Measurements from ENCODE around the gene CPAMD8. TPM values are rescaled to one million over a fixed set of nuclear protein-coding genes. Genes with fewer than 3 reads are reported as not detected.

CPAMD8 gene
- total and polyA plus RNA-seq, 9 of the 15 experiments (the other 6 are each of a cell fraction or from before 2014, with no cell fraction given) = 0.20 to 2.1 (median 1.3) TPM

DNA sequence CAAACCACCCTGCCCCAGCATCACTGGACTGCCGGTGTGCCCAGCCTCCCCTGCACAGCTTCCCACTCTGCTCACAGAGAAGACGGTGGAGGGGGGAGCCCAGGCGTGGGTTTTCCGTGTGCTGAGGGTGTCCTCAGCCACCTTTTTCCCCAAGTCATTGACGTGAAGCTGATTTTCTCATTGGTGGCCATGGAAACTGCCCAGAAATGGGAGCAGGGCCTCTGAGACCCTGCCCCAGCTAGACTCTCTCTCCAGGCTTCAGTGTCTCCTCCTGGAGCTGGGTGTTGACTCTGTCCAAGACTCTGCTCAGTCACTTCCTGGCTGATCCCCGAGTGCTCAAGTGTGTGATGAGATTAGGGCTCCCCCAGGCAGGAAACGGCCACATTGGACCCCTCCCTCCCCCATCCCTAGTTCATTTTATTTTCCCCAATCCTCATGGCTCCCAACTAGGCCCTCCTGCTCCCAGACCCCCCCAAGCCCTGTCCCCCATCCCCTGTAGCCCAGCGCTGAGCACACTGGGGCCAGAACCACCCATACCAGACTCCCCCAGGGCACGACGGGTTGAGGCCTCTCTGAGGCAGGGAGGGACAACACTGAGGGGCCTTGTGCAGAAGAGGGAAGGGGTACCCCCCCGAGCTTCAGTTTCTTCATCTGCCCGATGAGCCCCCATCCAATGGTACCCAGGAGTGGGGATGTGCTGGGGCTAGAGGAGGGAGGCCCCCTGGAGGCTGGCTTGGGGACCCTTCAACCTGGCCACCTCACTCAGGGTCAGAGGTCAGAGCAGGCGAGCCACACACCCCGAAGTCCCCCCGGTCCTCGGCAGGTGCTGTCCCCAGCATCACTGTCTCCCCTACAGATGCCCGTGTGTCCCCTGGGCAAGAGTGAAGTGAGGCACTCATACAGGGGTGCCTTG, 139.0 kb downstream of the CPAMD8 start (continued):
- TF ChIP-seq, protein P1, sequence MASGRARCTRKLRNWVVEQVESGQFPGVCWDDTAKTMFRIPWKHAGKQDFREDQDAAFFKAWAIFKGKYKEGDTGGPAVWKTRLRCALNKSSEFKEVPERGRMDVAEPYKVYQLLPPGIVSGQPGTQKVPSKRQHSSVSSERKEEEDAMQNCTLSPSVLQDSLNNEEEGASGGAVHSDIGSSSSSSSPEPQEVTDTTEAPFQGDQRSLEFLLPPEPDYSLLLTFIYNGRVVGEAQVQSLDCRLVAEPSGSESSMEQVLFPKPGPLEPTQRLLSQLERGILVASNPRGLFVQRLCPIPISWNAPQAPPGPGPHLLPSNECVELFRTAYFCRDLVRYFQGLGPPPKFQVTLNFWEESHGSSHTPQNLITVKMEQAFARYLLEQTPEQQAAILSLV (tag; IDR thresholded peaks at IDR 0.05) = no peak
- TF ChIP-seq DIDO1 (tag; IDR thresholded peaks at IDR 0.05; ENCODE audit: low read depth) = no peak
- TF ChIP-seq LARP7 (IDR thresholded peaks at IDR 0.05) = no peak
- no peak for TF ChIP-seq SNIP1 (IDR thresholded peaks at IDR 0.05; ENCODE audit: low read depth)
- no peak for TF ChIP-seq ZNF449 (CRISPR knock-in tag; IDR thresholded peaks at IDR 0.05)
- TF ChIP-seq CAMTA2 (CRISPR knock-in tag; conservative IDR thresholded peaks at IDR 0.05) = no peak
- no peak for TF ChIP-seq MBD1 (CRISPR knock-in tag; IDR thresholded peaks at IDR 0.05)
- no peak for TF ChIP-seq NUFIP1 (IDR thresholded peaks at IDR 0.05; ENCODE audit: partially characterized antibody)
- peak; percentile 41 for TF ChIP-seq CREM (IDR thresholded peaks at IDR 0.05; ENCODE audit: low read depth)
- no peak for TF ChIP-seq HOXB6 (CRISPR knock-in tag; IDR thresholded peaks at IDR 0.05; ENCODE audit: borderline replicate concordance)
- TF ChIP-seq, protein P2, sequence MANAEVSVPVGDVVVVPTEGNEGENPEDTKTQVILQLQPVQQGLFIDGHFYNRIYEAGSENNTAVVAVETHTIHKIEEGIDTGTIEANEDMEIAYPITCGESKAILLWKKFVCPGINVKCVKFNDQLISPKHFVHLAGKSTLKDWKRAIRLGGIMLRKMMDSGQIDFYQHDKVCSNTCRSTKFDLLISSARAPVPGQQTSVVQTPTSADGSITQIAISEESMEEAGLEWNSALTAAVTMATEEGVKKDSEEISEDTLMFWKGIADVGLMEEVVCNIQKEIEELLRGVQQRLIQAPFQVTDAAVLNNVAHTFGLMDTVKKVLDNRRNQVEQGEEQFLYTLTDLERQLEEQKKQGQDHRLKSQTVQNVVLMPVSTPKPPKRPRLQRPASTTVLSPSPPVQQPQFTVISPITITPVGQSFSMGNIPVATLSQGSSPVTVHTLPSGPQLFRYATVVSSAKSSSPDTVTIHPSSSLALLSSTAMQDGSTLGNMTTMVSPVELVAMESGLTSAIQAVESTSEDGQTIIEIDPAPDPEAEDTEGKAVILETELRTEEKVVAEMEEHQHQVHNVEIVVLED (CRISPR knock-in tag; IDR thresholded peaks at IDR 0.05) = no peak
- TF ChIP-seq FOXJ2 (tag; IDR thresholded peaks at IDR 0.05) = no peak
- TF ChIP-seq SIN3A (IDR thresholded peaks at IDR 0.05; ENCODE audit: borderline replicate concordance in 2 of 2, control insufficient read depth in 1 of 2, low read depth in 2 of 2, low read length in 2 of 2) = no peak
- TF ChIP-seq ZNF23 (CRISPR knock-in tag; IDR thresholded peaks at IDR 0.05) = no peak
- TF ChIP-seq ASH1L (IDR thresholded peaks at IDR 0.05; ENCODE audit: borderline replicate concordance, low read depth, partially characterized antibody) = no peak
- no peak for TF ChIP-seq JUNB (CRISPR knock-in tag; conservative IDR thresholded peaks at IDR 0.05)
- no peak for TF ChIP-seq ZFP36 (IDR thresholded peaks at IDR 0.05; ENCODE audit: low read depth, low read length, partially characterized antibody)
- peak; percentile 82; the same call in 1 of the 2 replicates for TF ChIP-seq OTX1 (CRISPR knock-in tag; IDR thresholded peaks at IDR 0.05)
- TF ChIP-seq FOXA3 (CRISPR knock-in tag; conservative IDR thresholded peaks at IDR 0.05 in 1 of 2, IDR thresholded peaks at IDR 0.05 in 1 of 2) = peak in 1 of 2 experiments; percentile 45; a peak in 1 of 4 replicates
- no peak for TF ChIP-seq SRSF9 (IDR thresholded peaks at IDR 0.05; ENCODE audit: borderline replicate concordance, low read depth, low read length)
- no peak for TF ChIP-seq NFIC (IDR thresholded peaks at IDR 0.05)
- TF ChIP-seq GABPB1 (CRISPR knock-in tag; IDR thresholded peaks at IDR 0.05) = no peak
- TF ChIP-seq CTBP1 (IDR thresholded peaks at IDR 0.05; ENCODE audit: borderline replicate concordance) = no peak; the same call in 1 of the 2 replicates
- TF ChIP-seq DNMT1 (IDR thresholded peaks at IDR 0.05) = no peak
